CD4-positive, alpha-beta T cell treated with Interleukin-1 beta for 1 hour (primary cell): Measurements from ENCODE around the gene VTN.

ENCODE experiments used
- DNase-seq, 2 donors: peaks; one replicate each; pipeline ENCODE4 v3.0.0-alpha.2; 2020 to 2022

VTN gene

GRCh38 chr17:28394337-28395116 is 24.4 kb upstream of the VTN start:
- no peak for DNase-seq

GRCh38 chr17:28392491-28392890 is 22.4 kb upstream of the VTN start:
- DNase-seq, result no peak

- DNase-seq, result no peak
Observed at GRCh38 chr17:28391401-28391800, 21.3 kb upstream of the VTN start.

GRCh38 chr17:28390984-28391383 is 20.9 kb upstream of the VTN start:
- DNase-seq, result no peak

- DNase-seq, result no peak
Observed at GRCh38 chr17:28390563-28390962, 20.5 kb upstream of the VTN start.

- DNase-seq, result no peak
Observed at GRCh38 chr17:28390141-28390540, 20.0 kb upstream of the VTN start.

GRCh38 chr17:28388106-28388505 is 18.0 kb upstream of the VTN start:
- DNase-seq, result no peak

- no peak for DNase-seq
Observed at GRCh38 chr17:28386391-28386790, 16.3 kb upstream of the VTN start.

GRCh38 chr17:28385406-28385805 is 15.3 kb upstream of the VTN start:
- no peak for DNase-seq

GRCh38 chr17:28385037-28385400 is 14.9 kb upstream of the VTN start:
- no peak for DNase-seq

GRCh38 chr17:28384281-28385036 is 14.4 kb upstream of the VTN start:
- DNase-seq, result peak; percentile 48 to 59

- DNase-seq, result no peak
Observed at GRCh38 chr17:28381141-28381825, 11.2 kb upstream of the VTN start.

- no peak for DNase-seq
Observed at GRCh38 chr17:28379814-28380801, 10.0 kb upstream of the VTN start.

GRCh38 chr17:28372945-28373274 is 2.8 kb upstream of the VTN start:
- DNase-seq, result no peak

- DNase-seq, result no peak
Observed at GRCh38 chr17:28372203-28372944, 2.3 kb upstream of the VTN start.

GRCh38 chr17:28371245-28372202 is 1.4 kb upstream of the VTN start, which contains the start of gene SARM1:
TSS of gene SARM1 (plus strand) at chr17:28371694. CDS start at chr17:28372033, 339 bp downstream.
- peak; percentile 89 to 90 for DNase-seq

- no peak for DNase-seq
Observed at GRCh38 chr17:28370744-28371103, 617 bp upstream of the VTN start.

GRCh38 chr17:28369684-28370034 is 448 bp downstream of the VTN start:
- peak in 1 of 2 donors; percentile 5 for DNase-seq

- DNase-seq, result no peak
Observed at GRCh38 chr17:28368915-28369683, 1.0 kb downstream of the VTN start.

- DNase-seq, result no peak
Observed at GRCh38 chr17:28368306-28368831, 1.7 kb downstream of the VTN start.
